Common myeloid progenitor, CD34-positive (primary cell): ENCODE measurements around the gene SCN11A.

Experiments used
- CTCF ChIA-PET: fragments of 350-600 bp; sonication (Branson Sonifier 250); formaldehyde crosslinking; loops from one replicate; lab custom pipeline; 2021; ENCODE audit warnings: antibody characterized with exemption; lab: Charles Lee
- POLR2A ChIA-PET: fragments of 350-600 bp; sonication (Branson Sonifier 250); formaldehyde crosslinking; loops from one replicate; lab custom pipeline; 2021; ENCODE audit warnings: antibody characterized with exemption; lab: Charles Lee
- DNase-seq, 3 donors: peaks; one replicate each; pipeline versions ENCODE4 v3.0.0 to v3.0.0-alpha.2; 2013
- H3K27ac ChIP-seq, 2 experiments: 1 replicate in 1 of 2; 2 replicates in 1 of 2; pipeline ENCODE4 v1.7.0; 2013; ENCODE audit warnings: inconsistent platforms in 2 of 2, low read length in 2 of 2, mild to moderate bottlenecking in 2 of 2, low read depth in 1 of 2, moderate library complexity in 1 of 2; ENCODE audit not compliant: severe bottlenecking in 2 of 2, insufficient read depth in 1 of 2, poor library complexity in 1 of 2
- H3K27me3 ChIP-seq, 5 experiments: replicated peaks in 2 of 5; 1 replicate in 3 of 5; 2 replicates in 2 of 5; pipeline versions ENCODE4 v1.6.1 to v1.7.0; 2013; ENCODE audit warnings: low read length in 4 of 5, mild to moderate bottlenecking in 2 of 5, moderate library complexity in 2 of 5, inconsistent platforms in 1 of 5; ENCODE audit not compliant: insufficient read depth in 5 of 5, control insufficient read depth in 4 of 5
- H3K36me3 ChIP-seq, 4 experiments: 1 replicate in 2 of 4; 2 replicates in 2 of 4; pipeline versions ENCODE4 v1.6.1 to v1.7.0; 2013; ENCODE audit warnings: low read length in 3 of 4, control low read depth in 1 of 4, mild to moderate bottlenecking in 1 of 4; ENCODE audit not compliant: control insufficient read depth in 4 of 4, insufficient read depth in 4 of 4
- H3K4me1 ChIP-seq, 4 experiments: 1 replicate in 3 of 4; 2 replicates in 1 of 4; pipeline versions ENCODE4 v1.6.1 to v1.7.1; 2013; ENCODE audit warnings: low read length in 3 of 4, mild to moderate bottlenecking in 3 of 4, control low read depth in 1 of 4, inconsistent platforms in 1 of 4, moderate library complexity in 1 of 4; ENCODE audit not compliant: control insufficient read depth in 4 of 4, insufficient read depth in 4 of 4; ENCODE audit errors: control extremely low read depth in 1 of 4
- H3K4me3 ChIP-seq, 7 experiments: 1 replicate in 4 of 7; 2 replicates in 3 of 7; pipeline versions ENCODE4 v1.5.1 to v1.7.0; 2013; ENCODE audit warnings: mild to moderate bottlenecking in 7 of 7, low read length in 6 of 7, moderate library complexity in 6 of 7, inconsistent platforms in 2 of 7, low read depth in 2 of 7, control low read depth in 1 of 7; ENCODE audit not compliant: insufficient read depth in 4 of 7, control insufficient read depth in 1 of 7; ENCODE audit errors: extremely low read depth in 1 of 7
- H3K9me3 ChIP-seq, 5 experiments: 1 replicate in 4 of 5; 2 replicates in 1 of 5; pipeline versions ENCODE4 v1.6.1 to v1.7.1; 2013; ENCODE audit warnings: low read length in 4 of 5, mild to moderate bottlenecking in 2 of 5, inconsistent platforms in 1 of 5, low read depth in 1 of 5, moderate library complexity in 1 of 5; ENCODE audit not compliant: control insufficient read depth in 4 of 5, insufficient read depth in 2 of 5; ENCODE audit errors: control extremely low read depth in 1 of 5
- WGBS: methylation state at CpG from one replicate; pipeline ENCODE4 v1.1.5; 2013; ENCODE audit not compliant: insufficient coverage; 5-methylcytosine and 5-hydroxymethylcytosine counted together

SCN11A gene

GRCh38 chr3:39025222-39025970 lies 26.3 kb downstream of the SCN11A start:
- no peak for DNase-seq
- Histone ChIP-seq H3K4me1 (no peaks in the 10 kb centered on the region), H3K9me3 (no peaks in the 10 kb centered on the region), H3K27me3 (no peaks in the 10 kb centered on the region), H3K36me3 (no peaks in the 10 kb centered on the region), H3K4me3 (no peak overlapping the region), H3K27ac (no peak overlapping the region)
- WGBS = 100% methylated on average over 4 of the region's 6 CpGs
- CTCF ChIA-PET = no interaction called here
- POLR2A ChIA-PET = interaction anchor here (0.6 kb wide), 1 partner anchor 219 kb away, joined by 3 read pairs; no protein-coding TSS in a partner anchor

GRCh38 chr3:39024497-39024896 lies 27.2 kb downstream of the SCN11A start:
- H3K4me3 ChIP-seq = no peak overlapping the region
- POLR2A ChIA-PET = no interaction called here
- H3K4me1 ChIP-seq = no peaks in the 10 kb centered on the region
- no peak for DNase-seq
- no peaks in the 10 kb centered on the region for H3K27me3 ChIP-seq
- H3K36me3 ChIP-seq = no peaks in the 10 kb centered on the region
- CTCF ChIA-PET = no interaction called here
- no peaks in the 10 kb centered on the region for H3K9me3 ChIP-seq
- no peak overlapping the region for H3K27ac ChIP-seq

- DNase-seq = no peak
- Histone ChIP-seq H3K4me3 (no peak overlapping the region), H3K36me3 (no peaks in the 10 kb centered on the region), H3K27me3 (no peaks in the 10 kb centered on the region), H3K27ac (no peak overlapping the region), H3K9me3 (no peaks in the 10 kb centered on the region), H3K4me1 (no peaks in the 10 kb centered on the region)
- ChIA-PET POLR2A (no interaction called here), CTCF (interaction anchor here (1.1 to 1.6 kb wide), 2 partner anchors 8 to 10 kb away, joined by 3 to 8 read pairs; no protein-coding TSS in a partner anchor)
Observed at GRCh38 chr3:39022286-39022630, 29.5 kb downstream of the SCN11A start.

- ChIA-PET CTCF (interaction anchor here (1.1 to 1.6 kb wide), 3 partner anchors 7 to 11 kb away, joined by 3 to 8 read pairs (median 4); no protein-coding TSS in a partner anchor), POLR2A (no interaction called here)
- Histone ChIP-seq H3K27ac (no peak overlapping the region), H3K4me3 (no peak overlapping the region), H3K9me3 (no peaks in the 10 kb centered on the region), H3K4me1 (no peaks in the 10 kb centered on the region), H3K36me3 (no peaks in the 10 kb centered on the region), H3K27me3 (no peaks in the 10 kb centered on the region)
- no peak for DNase-seq
- 95% methylated on average over 2 of the region's 4 CpGs for WGBS
Observed at GRCh38 chr3:39021465-39022285, 30.1 kb downstream of the SCN11A start.

DNA sequence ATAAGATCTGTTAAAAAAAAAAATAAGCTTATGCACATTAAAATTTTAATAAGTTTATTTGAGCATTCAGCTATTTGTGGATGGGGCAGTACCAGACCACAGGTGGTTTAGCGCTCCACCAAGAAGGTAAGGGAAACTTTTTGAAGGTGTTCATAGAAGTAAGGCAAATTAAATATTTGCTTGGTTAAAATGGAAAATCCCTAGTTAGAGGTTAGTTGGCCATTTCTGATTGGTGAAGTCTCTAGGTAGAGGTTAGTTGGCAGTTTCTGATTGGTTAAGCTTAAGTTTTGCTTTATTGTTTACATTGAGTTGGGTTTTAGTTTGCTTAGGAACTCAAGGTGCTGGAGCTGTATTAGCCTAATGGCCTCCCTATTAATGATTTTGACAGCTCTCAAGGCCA lies 30.7 kb downstream of the SCN11A start:
- no peak for DNase-seq
- CTCF ChIA-PET = interaction anchor here (0.6 to 1.6 kb wide), 4 partner anchors 8 to 271 kb away, joined by 3 to 8 read pairs (median 4); no protein-coding TSS in a partner anchor
- Histone ChIP-seq H3K4me3 (no peak overlapping the region), H3K27me3 (no peaks in the 10 kb centered on the region), H3K27ac (no peak overlapping the region), H3K36me3 (no peaks in the 10 kb centered on the region), H3K9me3 (no peaks in the 10 kb centered on the region), H3K4me1 (no peaks in the 10 kb centered on the region)
- 100% methylated on average over 1 of the region's 1 CpG for WGBS
- POLR2A ChIA-PET = no interaction called here

- H3K4me1 ChIP-seq = no peaks in the 10 kb centered on the region
- no peaks in the 10 kb centered on the region for H3K36me3 ChIP-seq
- CTCF ChIA-PET = interaction anchor here (1.3 to 1.6 kb wide), 2 partner anchors 11 to 14 kb away, joined by 3 to 6 read pairs; no protein-coding TSS in a partner anchor
- H3K9me3 ChIP-seq = no peaks in the 10 kb centered on the region
- POLR2A ChIA-PET = no interaction called here
- no peak overlapping the region for H3K4me3 ChIP-seq
- WGBS = no CpG with 5 or more reads among the region's 2 CpGs
- H3K27me3 ChIP-seq = no peaks in the 10 kb centered on the region
- no peak for DNase-seq
- H3K27ac ChIP-seq = no peak overlapping the region
Observed at GRCh38 chr3:39019299-39019698, 32.4 kb downstream of the SCN11A start.

DNA sequence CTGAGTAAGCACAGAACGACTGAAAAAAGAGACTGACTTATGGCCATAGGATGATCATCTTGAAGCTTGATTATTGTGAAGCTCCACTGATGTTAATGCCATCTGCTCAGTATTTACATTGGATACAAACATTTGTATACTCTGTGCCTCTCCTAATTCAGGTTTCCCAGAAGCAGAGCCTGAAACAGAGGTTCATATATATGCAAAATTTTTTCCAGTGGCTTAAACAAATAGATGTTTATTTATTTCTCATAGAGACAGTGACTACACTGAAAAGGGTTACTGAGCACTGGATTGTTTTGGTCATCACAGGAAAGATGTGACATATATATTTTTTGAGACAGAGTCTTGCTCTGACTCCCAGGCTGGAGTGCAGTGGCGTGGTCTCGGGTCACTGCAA lies 36.3 kb downstream of the SCN11A start:
- no peak overlapping the region for H3K27ac ChIP-seq
- ChIA-PET POLR2A (no interaction called here), CTCF (interaction anchor here (1.1 to 1.4 kb wide), 2 partner anchors 10 to 15 kb away, joined by 3 read pairs; no protein-coding TSS in a partner anchor)
- H3K27me3 ChIP-seq = no peaks in the 10 kb centered on the region
- no peaks in the 10 kb centered on the region for H3K36me3 ChIP-seq
- WGBS = 100% methylated on average over 2 of the region's 3 CpGs
- H3K4me3 ChIP-seq = no peak overlapping the region
- H3K4me1 ChIP-seq = peaks cover 0 to 20% (median 9%) of the 10 kb centered on the region in 4 experiments
- H3K9me3 ChIP-seq = no peaks in the 10 kb centered on the region
- no peak for DNase-seq
